H4 (cell line): ENCODE measurements around the gene DBH. TPM values are rescaled to one million over a fixed set of nuclear protein-coding genes. Genes with fewer than 3 reads are reported as not detected.
"Not testable (repeated sequence)": the region's sequence is repeated elsewhere in the genome, so short reads cannot be mapped to it uniquely, and the experiment has no call there.

Experiments used
- DNase-seq: peaks from one replicate; pipeline ENCODE4 v3.0.0-alpha.2; 2015; ENCODE audit warnings: low spot score
- total RNA-seq: library from RNA; depleted of rRNA; stranded (reverse); fragments of >200 nt; shearing (Covaris generic); gene quantifications from 2 replicates; pipeline ENCODE4 v1.2.3, GENCODE V29; 2014

The DBH gene
- total RNA-seq, 1 experiment from 2014 or later: not detected

DNA sequence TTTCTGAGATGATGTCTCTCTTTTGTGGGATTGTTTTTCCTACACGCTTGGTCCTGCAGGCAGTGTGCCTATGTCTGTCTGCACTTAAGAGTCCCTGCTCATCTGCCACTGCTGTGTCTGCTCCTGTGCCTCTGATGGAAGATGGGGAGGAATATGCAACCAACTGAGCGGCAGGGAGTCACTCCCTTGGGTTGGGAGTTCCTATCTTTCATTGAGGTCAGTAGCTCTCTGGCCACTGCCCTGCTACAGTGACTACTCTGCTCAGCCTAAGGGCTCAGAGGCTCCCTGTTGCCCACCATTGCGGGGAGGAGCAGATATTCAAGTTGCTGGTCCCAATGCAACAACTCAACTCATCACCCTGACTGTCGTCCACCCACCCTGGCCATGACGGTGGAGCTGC lies 13.6 kb upstream of the DBH start:
- no peak for DNase-seq

DNA sequence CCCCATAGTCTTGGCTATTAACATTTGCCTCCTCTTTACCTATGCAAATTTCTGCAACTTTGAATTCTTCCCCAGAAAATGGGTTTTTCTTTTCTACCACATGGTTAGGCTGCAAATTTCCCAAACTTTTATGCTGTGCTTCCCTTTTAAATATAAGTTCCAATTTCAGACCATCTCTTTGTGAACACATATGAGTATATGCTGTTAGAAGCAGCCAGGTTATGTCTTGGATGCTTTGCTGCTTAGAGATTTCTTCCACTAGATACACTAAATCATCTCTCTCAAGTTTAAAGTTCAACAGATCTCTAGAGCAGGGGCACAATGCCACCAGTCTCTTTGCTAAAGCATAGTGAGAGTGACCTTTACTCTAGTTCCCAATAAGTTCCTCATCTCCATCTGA lies 10.2 kb upstream of the DBH start:
- DNase-seq: not testable (repeated sequence)

DNA sequence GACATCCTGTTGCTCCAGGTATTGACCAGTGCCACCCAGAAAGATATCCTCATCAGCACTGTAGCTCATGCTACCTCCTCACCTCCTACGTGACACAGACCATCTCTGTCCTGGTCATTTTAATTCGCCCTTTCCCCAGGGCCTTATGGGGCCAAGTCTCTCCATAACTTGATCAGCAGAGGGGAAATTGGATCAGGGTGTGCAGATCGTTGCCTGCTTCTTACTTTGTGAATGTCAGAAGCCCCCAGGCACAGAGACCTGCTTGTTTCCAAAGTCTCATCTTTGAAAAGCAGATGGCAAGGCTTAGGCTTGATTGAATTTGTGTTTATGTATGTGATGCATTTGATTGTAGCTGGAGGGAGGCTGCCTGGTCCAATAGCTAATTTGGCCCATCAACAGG lies 8.8 kb upstream of the DBH start:
- no peak for DNase-seq

DNA sequence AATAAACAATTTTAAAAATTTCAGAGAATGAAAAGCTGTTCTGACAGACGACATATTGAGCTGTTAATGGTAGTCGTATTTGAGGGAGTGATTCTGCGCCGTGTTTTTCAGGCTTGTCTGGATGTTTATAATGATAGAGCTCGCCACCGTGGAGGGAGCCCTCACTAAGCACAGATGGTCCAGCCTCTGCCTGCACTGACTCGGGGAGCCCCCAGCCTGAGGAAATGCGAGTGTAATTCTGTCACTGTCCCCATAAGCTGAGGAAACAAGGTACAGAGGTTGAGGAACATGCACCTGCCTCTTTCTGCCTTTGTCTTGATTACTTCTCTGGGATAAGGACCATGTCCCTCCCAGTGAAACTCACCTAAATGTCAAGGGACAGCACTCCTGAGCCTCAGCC lies 7.4 kb upstream of the DBH start:
- DNase-seq: no peak

DNA sequence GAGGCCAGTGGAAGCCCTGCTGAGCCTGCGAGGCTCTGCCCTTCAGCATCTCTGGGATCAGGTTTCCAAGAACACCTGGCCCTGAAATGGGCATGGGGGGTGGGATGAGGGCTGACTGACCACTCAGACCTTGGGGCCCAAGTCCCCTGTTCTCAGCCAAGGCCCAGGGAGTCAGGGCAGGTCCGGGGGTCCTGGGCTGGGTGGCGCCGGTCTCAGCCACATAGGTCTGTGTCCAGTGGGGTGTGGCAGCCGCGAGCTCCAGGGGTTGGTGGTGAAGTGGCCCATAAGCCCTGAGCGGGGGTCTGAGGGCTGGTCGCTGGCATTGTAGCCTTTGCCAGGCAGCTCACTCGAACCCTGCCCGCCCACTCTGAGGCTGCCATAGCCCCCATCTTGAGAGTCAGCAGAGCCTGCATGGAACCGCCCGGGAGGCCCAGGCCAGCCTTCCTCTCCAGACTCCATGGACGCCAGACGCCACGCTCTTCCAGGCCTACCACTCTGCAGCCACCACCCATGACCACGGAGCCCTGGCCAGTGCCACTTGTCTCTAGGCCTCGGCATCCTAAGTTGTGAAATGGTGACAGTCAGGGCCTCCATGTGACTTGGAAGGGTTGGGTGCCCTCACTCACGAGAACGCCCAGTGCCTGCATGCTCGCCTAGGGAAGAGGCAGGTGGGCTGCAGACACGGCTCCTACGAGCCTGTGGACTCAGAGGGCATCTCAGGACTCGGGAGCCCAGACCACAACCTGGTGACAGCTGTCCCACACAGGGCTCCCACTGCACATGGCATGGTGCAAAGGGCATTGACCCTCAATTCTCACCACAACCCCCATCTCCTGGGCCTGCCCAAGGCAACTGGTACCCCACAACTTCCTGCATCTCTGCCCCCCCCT lies 6.7 kb upstream of the DBH start:
- no peak for DNase-seq

DNA sequence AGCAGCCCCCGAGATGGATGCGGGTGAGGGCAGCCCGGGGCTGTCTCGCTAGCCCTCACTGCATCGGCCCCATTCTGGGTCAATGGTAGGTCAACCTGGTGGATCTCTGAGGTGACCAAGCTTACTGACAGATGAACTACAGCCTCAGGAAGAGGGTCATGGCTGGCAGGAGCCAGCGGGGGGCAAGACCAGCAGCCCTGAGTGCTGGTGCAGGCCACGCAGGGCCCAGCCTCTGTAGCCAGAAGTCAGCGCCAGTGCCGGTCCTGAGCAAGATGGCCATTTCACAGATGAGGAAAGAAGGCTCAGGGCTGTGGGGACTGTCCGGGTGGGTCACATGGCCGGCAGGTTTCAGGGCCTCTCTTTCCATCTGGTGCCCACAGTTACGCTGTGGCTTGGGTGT lies 5.1 kb upstream of the DBH start:
- no peak for DNase-seq

DNA sequence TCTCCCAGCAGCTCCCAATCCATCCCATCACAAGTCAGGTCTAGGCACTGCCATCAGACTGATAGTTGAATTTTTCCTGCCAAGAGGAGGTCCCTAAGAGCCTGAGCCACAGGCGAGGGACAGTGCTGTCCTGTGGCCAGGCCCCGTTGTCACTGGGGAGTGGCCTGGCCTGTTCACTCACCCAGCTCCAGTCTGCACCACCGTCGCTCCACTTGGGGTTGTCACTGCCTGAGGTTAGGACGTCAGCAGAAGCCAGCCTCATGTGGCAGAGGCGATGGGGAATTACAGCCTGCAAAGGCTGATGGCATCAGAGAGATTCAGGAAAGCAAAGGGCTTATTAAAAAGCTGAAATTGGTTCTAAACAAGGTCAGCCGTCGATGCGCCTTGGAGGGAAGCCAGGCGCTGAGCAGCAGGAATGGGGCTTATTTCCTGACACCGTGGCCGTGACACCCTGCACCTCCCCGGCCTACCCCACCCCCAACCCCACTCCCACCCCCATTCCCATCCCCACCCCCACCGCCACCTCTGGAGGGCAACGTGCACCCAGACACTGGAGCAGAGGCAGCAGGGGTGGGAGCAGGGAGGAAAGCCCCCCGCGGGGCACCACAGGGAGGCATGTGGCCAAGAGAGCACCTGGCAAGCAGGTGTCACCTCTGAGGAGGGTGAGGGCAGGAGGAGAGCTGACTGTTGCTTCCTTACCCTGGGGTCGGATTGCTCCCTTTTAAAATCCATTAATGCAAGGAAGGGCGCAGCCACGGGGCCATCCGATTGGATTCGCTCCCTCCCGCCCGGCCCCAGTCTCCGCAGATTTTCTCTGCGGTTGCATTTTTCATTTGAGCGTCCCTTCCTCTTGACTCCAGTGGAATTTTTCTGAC lies 3.1 kb upstream of the DBH start:
- DNase-seq: no peak

GRCh38 chr9:133633681-133634080 lies 2.5 kb upstream of the DBH start:
- DNase-seq: no peak

- DNase-seq: no peak
Observed at GRCh38 chr9:133634081-133634691, 2.0 kb upstream of the DBH start.

GRCh38 chr9:133635098-133635497 lies 1.1 kb upstream of the DBH start:
- no peak for DNase-seq

DNA sequence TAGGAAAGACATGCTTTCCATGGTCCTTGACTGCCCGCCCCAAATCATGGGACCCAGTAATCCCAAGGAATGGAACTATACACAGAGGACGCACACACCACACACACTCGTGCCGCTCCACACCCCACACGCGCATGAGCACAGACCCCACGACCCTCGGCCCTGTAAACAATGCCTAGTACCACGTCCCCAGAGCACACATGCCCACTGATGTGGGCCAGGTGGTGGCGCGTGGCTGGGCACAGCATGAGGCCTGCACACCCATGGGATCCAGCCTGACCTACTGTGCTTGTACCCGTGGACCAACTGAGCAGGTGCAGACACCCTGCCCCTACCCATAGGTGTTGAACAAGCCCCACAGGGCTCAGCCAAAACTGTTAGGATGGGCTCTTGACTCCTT lies 739 bp downstream of the DBH start:
- DNase-seq: no peak

DNA sequence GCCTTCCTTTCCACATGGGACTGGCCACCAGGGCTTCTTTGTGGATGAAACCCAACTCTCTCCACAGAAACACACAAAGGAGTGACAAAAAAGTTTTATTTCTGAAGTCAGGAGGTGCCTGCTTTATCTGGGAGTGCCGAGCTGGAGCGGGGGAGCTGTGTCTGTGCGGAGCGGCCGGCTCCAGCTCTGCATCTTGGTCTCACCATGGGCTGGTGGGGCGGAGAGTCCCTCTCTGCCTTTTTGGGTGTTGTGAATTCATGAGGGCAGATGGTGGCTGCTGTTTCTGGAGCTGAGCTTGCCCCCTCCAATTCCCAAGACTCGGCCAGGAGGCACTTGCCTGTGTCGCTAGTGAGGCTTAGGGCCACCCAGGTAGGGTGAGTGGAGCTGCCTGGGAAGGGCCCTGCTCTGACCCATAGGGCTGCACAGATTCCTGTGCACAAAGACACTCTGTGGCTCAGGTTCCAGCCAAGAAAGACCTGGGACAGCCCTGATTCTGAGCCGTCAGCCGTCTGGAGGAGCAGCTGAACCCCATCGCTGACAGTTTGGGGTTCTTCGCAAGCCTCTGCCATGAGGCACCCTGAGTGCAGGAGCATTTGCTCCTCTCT lies 1.4 kb downstream of the DBH start:
- DNase-seq: no peak

- no peak for DNase-seq
Observed at GRCh38 chr9:133638076-133638475, 1.9 kb downstream of the DBH start.

- no peak for DNase-seq
Observed at GRCh38 chr9:133638711-133639110, 2.5 kb downstream of the DBH start.

- no peak for DNase-seq
Observed at GRCh38 chr9:133639613-133640012, 3.5 kb downstream of the DBH start.

DNA sequence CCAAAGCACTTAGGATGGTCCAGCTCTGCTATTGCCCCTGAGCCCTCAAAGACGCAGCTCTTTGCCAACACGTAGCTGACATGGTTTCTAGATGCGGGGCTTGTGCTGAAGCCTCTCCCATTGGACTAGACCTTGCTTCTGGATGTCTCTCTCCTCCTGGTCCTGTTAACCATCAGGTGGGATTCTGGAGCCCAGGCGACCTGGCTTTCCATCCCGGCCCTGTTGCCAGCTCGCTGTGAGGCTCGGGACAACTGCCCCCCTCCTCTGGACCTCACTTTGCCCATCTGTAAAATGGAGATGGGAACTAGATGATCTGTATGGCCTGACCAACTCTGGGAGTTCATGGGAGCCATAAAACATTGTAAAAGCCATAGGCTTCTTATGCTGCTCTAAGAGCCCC lies 4.0 kb downstream of the DBH start:
- DNase-seq: no peak

DNA sequence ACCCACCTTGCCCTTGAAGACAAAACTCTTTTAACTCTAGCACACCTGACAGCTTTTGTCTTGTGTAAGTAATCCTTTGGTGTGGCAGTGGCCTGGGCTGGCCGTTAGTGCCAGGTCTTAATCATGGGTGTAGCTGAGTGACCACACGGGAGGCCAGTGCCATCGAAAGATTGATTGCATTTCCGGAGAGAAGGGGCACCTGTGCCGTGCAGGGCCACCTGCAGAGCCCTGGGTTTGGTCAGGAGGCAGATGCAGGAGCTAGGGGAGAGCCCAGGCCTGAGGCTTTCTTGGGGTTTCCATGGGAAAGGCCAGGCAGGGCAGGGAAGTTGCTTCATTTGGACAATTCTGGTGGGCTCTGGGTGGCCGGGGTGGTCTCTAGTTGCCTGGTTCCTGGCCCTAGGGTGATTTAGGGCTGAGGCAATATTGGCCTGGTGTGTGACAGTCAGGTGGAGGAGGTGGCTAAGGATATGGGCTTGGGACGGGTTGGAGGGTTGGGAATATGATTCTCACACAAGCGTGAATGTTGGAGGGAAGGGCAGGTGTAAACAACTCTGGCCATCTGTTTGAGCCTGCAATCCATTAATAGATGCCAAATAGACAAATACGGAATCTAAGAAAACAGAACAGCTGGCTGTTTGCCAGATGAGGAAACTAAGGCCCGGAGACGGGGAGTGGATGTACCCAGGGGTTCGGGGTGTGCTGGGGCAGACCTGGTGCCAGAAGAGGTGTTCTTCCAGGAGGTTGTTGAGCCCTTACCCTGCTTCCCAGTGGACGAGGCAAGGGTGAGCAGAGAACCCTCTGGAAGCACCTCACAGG lies 4.6 kb downstream of the DBH start:
- DNase-seq: no peak

DNA sequence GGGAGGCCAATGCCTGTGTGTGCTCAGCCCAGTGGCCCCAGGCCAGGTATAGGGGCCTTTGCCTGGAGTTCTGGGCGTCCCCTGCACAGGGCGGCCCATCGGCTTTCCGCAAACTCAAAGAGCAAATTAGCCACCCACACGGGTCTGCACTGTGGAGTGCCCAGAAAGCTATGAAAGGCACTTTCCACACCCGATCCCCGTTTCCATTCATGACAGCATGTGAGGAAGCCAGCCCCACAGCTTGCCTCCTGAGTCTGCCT lies 5.2 kb downstream of the DBH start:
- no peak for DNase-seq

DNA sequence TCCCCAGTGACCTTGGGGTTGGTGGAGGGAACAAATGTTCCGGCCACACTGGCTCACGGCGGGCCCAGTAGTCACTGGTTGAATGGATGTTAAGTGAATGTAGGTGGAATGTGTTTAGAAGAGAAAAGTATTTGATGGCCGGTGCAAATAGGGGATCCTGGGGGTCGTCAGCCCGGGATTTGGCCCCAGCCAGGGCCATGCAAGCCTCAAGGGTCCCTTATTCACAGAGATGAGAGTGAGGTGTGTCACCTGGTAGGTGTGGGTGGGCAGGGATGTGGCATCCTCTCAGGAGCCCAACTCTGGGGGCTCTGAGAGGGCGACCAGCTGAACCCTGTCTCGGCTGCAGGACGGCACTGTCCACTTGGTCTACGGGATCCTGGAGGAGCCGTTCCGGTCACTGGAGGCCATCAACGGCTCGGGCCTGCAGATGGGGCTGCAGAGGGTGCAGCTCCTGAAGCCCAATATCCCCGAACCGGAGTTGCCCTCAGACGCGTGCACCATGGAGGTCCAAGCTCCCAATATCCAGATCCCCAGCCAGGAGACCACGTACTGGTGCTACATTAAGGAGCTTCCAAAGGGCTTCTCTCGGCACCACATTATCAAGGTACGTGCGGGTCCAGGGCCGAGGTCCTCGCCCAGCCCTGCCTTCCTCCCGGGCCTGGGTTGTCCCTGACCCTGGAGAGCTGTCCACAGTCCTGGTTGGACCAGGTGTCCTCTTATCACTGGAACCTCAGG lies 5.9 kb downstream of the DBH start:
- DNase-seq: no peak

- no peak for DNase-seq
Observed at GRCh38 chr9:133642708-133643361, 6.7 kb downstream of the DBH start.
